ENCODE data around the gene TNFRSF13B. TPM values are rescaled to one million over a fixed set of nuclear protein-coding genes. Genes with fewer than 3 reads are reported as not detected.
"Not testable (repeated sequence)": the region's sequence is repeated elsewhere in the genome, so short reads cannot be mapped to it uniquely, and the experiment has no call there.

TNFRSF13B gene
- total RNA-seq, 6 experiments from 2014 or later, result not detected

- peak; percentile 99 for TF ChIP-seq CTCF (IDR thresholded peaks at IDR 0.05)
- Mint-ChIP-seq H3K27ac (no peak overlapping the region), H3K36me3 (ENCODE audit: low read depth) (no peaks in the 10 kb centered on the region), H3K27me3 (ENCODE audit: insufficient read depth) (peaks cover 3% of the 10 kb centered on the region), H3K4me3 (no peak overlapping the region), H3K9me3 (no peaks in the 10 kb centered on the region), H3K4me1 (ENCODE audit: low read depth) (no peaks in the 10 kb centered on the region)
- peak; percentile 35 for DNase-seq
Observed at GRCh38 chr17:17001874-17002520, 30.1 kb upstream of the TNFRSF13B start.

GRCh38 chr17:17001076-17001777 lies 29.3 kb upstream of the TNFRSF13B start:
- no peak for DNase-seq
- Mint-ChIP-seq H3K4me3 (no peak overlapping the region), H3K27ac (no peak overlapping the region), H3K27me3 (ENCODE audit: insufficient read depth) (peaks cover 3% of the 10 kb centered on the region), H3K4me1 (ENCODE audit: low read depth) (no peaks in the 10 kb centered on the region), H3K9me3 (no peaks in the 10 kb centered on the region), H3K36me3 (ENCODE audit: low read depth) (no peaks in the 10 kb centered on the region)
- no peak for TF ChIP-seq CTCF (IDR thresholded peaks at IDR 0.05)

GRCh38 chr17:16999931-17000625 lies 28.2 kb upstream of the TNFRSF13B start:
- TF ChIP-seq CTCF (IDR thresholded peaks at IDR 0.05), result no peak
- Mint-ChIP-seq H3K27ac (no peak overlapping the region), H3K4me3 (no peak overlapping the region), H3K9me3 (no peaks in the 10 kb centered on the region), H3K27me3 (ENCODE audit: insufficient read depth) (peaks cover 3% of the 10 kb centered on the region), H3K4me1 (ENCODE audit: low read depth) (no peaks in the 10 kb centered on the region), H3K36me3 (ENCODE audit: low read depth) (no peaks in the 10 kb centered on the region)
- no peak for DNase-seq

- no peak for DNase-seq
- no peaks in the 10 kb centered on the region for H3K36me3 Mint-ChIP-seq (ENCODE audit: low read depth)
- H3K27me3 Mint-ChIP-seq (ENCODE audit: insufficient read depth), result peaks cover 1% of the 10 kb centered on the region
- H3K4me3 Mint-ChIP-seq, result no peak overlapping the region
- H3K4me1 Mint-ChIP-seq (ENCODE audit: low read depth), result no peaks in the 10 kb centered on the region
- H3K27ac Mint-ChIP-seq, result no peak overlapping the region
- H3K9me3 Mint-ChIP-seq, result no peaks in the 10 kb centered on the region
- TF ChIP-seq CTCF (IDR thresholded peaks at IDR 0.05), result peak; percentile 33; the same call in 1 of the 2 replicates
Observed at GRCh38 chr17:16997514-16998429, 25.9 kb upstream of the TNFRSF13B start.

GRCh38 chr17:16996726-16997125 lies 24.8 kb upstream of the TNFRSF13B start:
- not testable (repeated sequence) for H3K4me3 Mint-ChIP-seq; H3K9me3 Mint-ChIP-seq; DNase-seq; H3K36me3 Mint-ChIP-seq (ENCODE audit: low read depth); H3K27ac Mint-ChIP-seq; H3K27me3 Mint-ChIP-seq (ENCODE audit: insufficient read depth); H3K4me1 Mint-ChIP-seq (ENCODE audit: low read depth)

All from HFFc6 (cell line).